Astrocyte of the hippocampus (primary cell): Measurements from ENCODE around the gene BAG1.

ENCODE experiments used
- DNase-seq: peaks from one replicate; pipeline ENCODE4 v3.0.0; 2011; ENCODE audit warnings: low read depth, low spot score

BAG1 gene

GRCh38 chr9:33264473-33265177 is at the start of gene BAG1, which contains the start of gene CHMP5:
Gene BAG1, minus strand, starts transcription at chr9:33264708.
Gene CHMP5, plus strand, starts transcription at chr9:33265049. Its CDS starts 30 bp downstream, at chr9:33265079.
- DNase-seq: peak; percentile 100

GRCh38 chr9:33311953-33312352 is 47.4 kb upstream of the BAG1 start:
- DNase-seq: no peak

- no peak for DNase-seq
Measured at GRCh38 chr9:33310748-33311147, 46.2 kb upstream of the BAG1 start.

- no peak for DNase-seq
Measured at GRCh38 chr9:33309903-33310302, 45.4 kb upstream of the BAG1 start.

GRCh38 chr9:33307067-33307466 is 42.6 kb upstream of the BAG1 start:
- peak; percentile 88 for DNase-seq

GRCh38 chr9:33306037-33306436 is 41.5 kb upstream of the BAG1 start:
- no peak for DNase-seq

- no peak for DNase-seq
Measured at GRCh38 chr9:33304362-33304761, 39.9 kb upstream of the BAG1 start.

- DNase-seq: no peak
Measured at GRCh38 chr9:33300546-33300945, 36.0 kb upstream of the BAG1 start.

- DNase-seq: no peak
Measured at GRCh38 chr9:33297432-33297831, 32.9 kb upstream of the BAG1 start.

- no peak for DNase-seq
Measured at GRCh38 chr9:33295571-33295970, 31.1 kb upstream of the BAG1 start.

- no peak for DNase-seq
Measured at GRCh38 chr9:33294670-33295432, 30.3 kb upstream of the BAG1 start.

- DNase-seq: no peak
Measured at GRCh38 chr9:33293782-33294181, 29.3 kb upstream of the BAG1 start.

- DNase-seq: no peak
Measured at GRCh38 chr9:33291901-33292300, 27.4 kb upstream of the BAG1 start.

GRCh38 chr9:33291031-33291397 is 26.5 kb upstream of the BAG1 start:
- DNase-seq: no peak

- peak; percentile 100 for DNase-seq
Measured at GRCh38 chr9:33290247-33291030, 25.9 kb upstream of the BAG1 start, which contains the start of gene NFX1. Gene NFX1, plus strand, starts transcription at chr9:33290516. Its CDS starts 57 bp downstream, at chr9:33290573.

GRCh38 chr9:33289936-33290246 is 25.4 kb upstream of the BAG1 start:
- DNase-seq: no peak

GRCh38 chr9:33289496-33289895 is 25.0 kb upstream of the BAG1 start:
- DNase-seq: peak; percentile 32

- no peak for DNase-seq
Measured at GRCh38 chr9:33288828-33289483, 24.4 kb upstream of the BAG1 start.

- no peak for DNase-seq
Measured at GRCh38 chr9:33288235-33288634, 23.7 kb upstream of the BAG1 start.

GRCh38 chr9:33287087-33287490 is 22.6 kb upstream of the BAG1 start:
- DNase-seq: peak; percentile 80

GRCh38 chr9:33285502-33285901 is 21.0 kb upstream of the BAG1 start:
- no peak for DNase-seq

GRCh38 chr9:33277484-33277883 is 13.0 kb upstream of the BAG1 start:
- no peak for DNase-seq
